ENCODE results near the gene NAA16. TPM values are rescaled to one million over a fixed set of nuclear protein-coding genes. Genes with fewer than 3 reads are reported as not detected.
"Not testable (repeated sequence)": the region's sequence is repeated elsewhere in the genome, so short reads cannot be mapped to it uniquely, and the experiment has no call there.

NAA16 gene
- total RNA-seq, 2 experiments from 2014 or later = 23.5 to 32.8 TPM

DNA sequence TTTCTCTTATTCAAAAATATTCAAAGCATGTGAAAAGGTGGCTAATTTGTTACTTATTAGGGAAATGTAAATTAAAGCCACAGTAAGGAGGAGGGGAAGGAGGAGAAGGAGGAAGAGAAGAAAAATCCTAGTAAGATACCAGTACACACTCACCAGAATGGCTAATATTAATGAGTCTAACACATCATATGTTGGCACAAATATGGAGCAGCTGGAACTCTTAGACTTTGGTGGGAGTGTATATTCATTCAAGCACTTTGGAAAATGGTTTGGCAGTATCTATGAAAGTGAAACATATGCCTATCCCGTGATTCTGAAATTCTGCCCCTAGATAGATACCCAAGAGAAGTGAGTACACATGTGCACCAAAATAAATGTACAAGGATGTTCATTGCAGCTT, 108.1 kb downstream of the NAA16 start:
- Mint-ChIP-seq H3K27me3 (no peaks in the 10 kb centered on the region), H3K9me3 (peaks cover 1% of the 10 kb centered on the region), H3K4me1 (ENCODE audit: low read depth) (no peaks in the 10 kb centered on the region), H3K36me3 (ENCODE audit: low read depth) (no peaks in the 10 kb centered on the region), H3K27ac (no peak overlapping the region), H3K4me3 (no peak overlapping the region)
- POLR2A ChIA-PET = no interaction called here
- ATAC-seq (no peak), DNase-seq (no peak)
- CTCF ChIA-PET = interaction anchor here (0.8 to 1.9 kb wide), 3 partner anchors 13 to 291 kb away, joined by 3 to 4 read pairs (median 3); no protein-coding TSS in a partner anchor
- intact Hi-C loops (cut with micrococcal nuclease) = no loop called here
- TF ChIP-seq CTCF (IDR thresholded peaks at IDR 0.05) = no peak

GRCh38 chr13:41420146-41420545, 109.1 kb downstream of the NAA16 start:
- Mint-ChIP-seq H3K27me3 (no peaks in the 10 kb centered on the region), H3K36me3 (ENCODE audit: low read depth) (no peaks in the 10 kb centered on the region), H3K27ac (no peak overlapping the region), H3K4me1 (ENCODE audit: low read depth) (no peaks in the 10 kb centered on the region), H3K4me3 (no peak overlapping the region), H3K9me3 (peaks cover 1% of the 10 kb centered on the region)
- ChIA-PET CTCF (interaction anchor here (1.3 to 1.9 kb wide), 2 partner anchors 11 to 14 kb away, joined by 4 read pairs; no protein-coding TSS in a partner anchor), POLR2A (interaction anchor here (1.0 kb wide), 1 partner anchor 38 kb away, joined by 3 read pairs; no protein-coding TSS in a partner anchor)
- no peak for TF ChIP-seq CTCF (IDR thresholded peaks at IDR 0.05)
- intact Hi-C loops (cut with micrococcal nuclease) = no loop called here
- no peak for DNase-seq
- ATAC-seq = no peak

DNA sequence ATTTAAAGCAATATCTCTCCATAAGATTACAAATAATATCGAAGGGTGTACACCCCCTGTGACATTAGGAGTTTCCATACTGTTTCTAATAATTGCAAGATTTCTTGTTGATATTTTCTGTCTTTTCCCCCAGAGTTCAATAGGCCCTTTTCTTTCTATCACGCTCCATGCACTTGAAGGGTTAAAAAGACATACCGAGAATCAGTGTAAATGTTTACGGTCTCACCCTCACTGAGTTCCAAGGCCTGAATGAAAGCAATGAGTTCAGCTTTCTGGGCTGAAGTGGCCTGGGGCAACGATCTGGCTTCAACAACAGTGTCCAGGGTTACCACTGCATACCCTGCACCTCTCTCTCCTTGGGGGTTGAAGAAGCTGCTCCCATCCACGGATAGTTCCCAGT, 110.3 kb downstream of the NAA16 start:
- ATAC-seq; POLR2A ChIA-PET; H3K27ac Mint-ChIP-seq; H3K9me3 Mint-ChIP-seq; H3K36me3 Mint-ChIP-seq (ENCODE audit: low read depth); H3K4me1 Mint-ChIP-seq (ENCODE audit: low read depth); H3K27me3 Mint-ChIP-seq; DNase-seq; intact Hi-C loops (cut with micrococcal nuclease); H3K4me3 Mint-ChIP-seq; CTCF ChIA-PET: not testable (repeated sequence)

- ATAC-seq; H3K27ac Mint-ChIP-seq; H3K4me3 Mint-ChIP-seq; CTCF ChIA-PET; H3K27me3 Mint-ChIP-seq; H3K9me3 Mint-ChIP-seq; H3K36me3 Mint-ChIP-seq (ENCODE audit: low read depth); DNase-seq; H3K4me1 Mint-ChIP-seq (ENCODE audit: low read depth); POLR2A ChIA-PET; intact Hi-C loops (cut with micrococcal nuclease): not testable (repeated sequence)
Measured at GRCh38 chr13:41421983-41422382, 110.9 kb downstream of the NAA16 start.

GRCh38 chr13:41423259-41423658, 112.2 kb downstream of the NAA16 start:
- H3K9me3 Mint-ChIP-seq; H3K27me3 Mint-ChIP-seq; H3K27ac Mint-ChIP-seq; H3K4me3 Mint-ChIP-seq; ATAC-seq; H3K4me1 Mint-ChIP-seq (ENCODE audit: low read depth); DNase-seq; intact Hi-C loops (cut with micrococcal nuclease); H3K36me3 Mint-ChIP-seq (ENCODE audit: low read depth): not testable (repeated sequence)
- POLR2A ChIA-PET = interaction anchor here (1.6 kb wide), 1 partner anchor 17 kb away, joined by 3 read pairs; no protein-coding TSS in a partner anchor
- CTCF ChIA-PET = interaction anchor here (0.8 to 1.7 kb wide), 2 partner anchors 11 to 18 kb away, joined by 3 to 4 read pairs; no protein-coding TSS in a partner anchor

GRCh38 chr13:41424675-41425074, 113.6 kb downstream of the NAA16 start:
- CTCF ChIA-PET = interaction anchor here (1.7 kb wide), 1 partner anchor 19 kb away, joined by 4 read pairs; no protein-coding TSS in a partner anchor

DNA sequence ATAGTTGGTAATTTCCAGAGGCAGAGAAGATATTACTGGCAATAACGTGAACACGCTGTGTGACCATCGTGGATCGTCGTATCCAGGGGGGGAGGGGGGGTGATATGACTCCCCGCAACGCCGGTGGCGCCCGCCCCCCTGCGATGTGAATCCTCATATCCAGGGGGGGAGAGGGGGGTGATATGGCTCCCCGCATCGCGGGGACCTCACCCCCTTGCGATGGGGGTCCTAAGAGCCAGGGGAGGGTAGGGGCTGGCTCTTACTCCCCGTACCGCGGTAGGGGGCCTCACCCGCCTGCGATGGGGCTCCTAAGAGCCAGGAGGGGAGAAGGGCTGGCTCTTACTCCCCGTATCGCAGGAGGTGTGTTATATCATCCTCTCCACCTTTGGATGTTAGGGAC, 115.0 kb downstream of the NAA16 start:
- no peaks in the 10 kb centered on the region for H3K9me3 Mint-ChIP-seq
- H3K36me3 Mint-ChIP-seq (ENCODE audit: low read depth) = no peaks in the 10 kb centered on the region
- peaks cover 4% of the 10 kb centered on the region for H3K4me1 Mint-ChIP-seq (ENCODE audit: low read depth)
- POLR2A ChIA-PET = no interaction called here
- no peaks in the 10 kb centered on the region for H3K27me3 Mint-ChIP-seq
- TF ChIP-seq CTCF (IDR thresholded peaks at IDR 0.05) = no peak
- intact Hi-C loops (cut with micrococcal nuclease) = no loop called here
- no peak overlapping the region for H3K27ac Mint-ChIP-seq
- peak; percentile 43 for DNase-seq
- peak; percentile 41 for ATAC-seq
- CTCF ChIA-PET = no interaction called here
- no peak overlapping the region for H3K4me3 Mint-ChIP-seq

More at GRCh38 chr13:41424675-41425074, 113.6 kb downstream of the NAA16 start:
- H3K4me3 Mint-ChIP-seq; DNase-seq; H3K27me3 Mint-ChIP-seq; H3K9me3 Mint-ChIP-seq; H3K4me1 Mint-ChIP-seq (ENCODE audit: low read depth); H3K27ac Mint-ChIP-seq; H3K36me3 Mint-ChIP-seq (ENCODE audit: low read depth); ATAC-seq; intact Hi-C loops (cut with micrococcal nuclease): not testable (repeated sequence)
- POLR2A ChIA-PET = interaction anchor here (1.6 kb wide), 1 partner anchor 19 kb away, joined by 3 read pairs; no protein-coding TSS in a partner anchor

Other genes with a start within 250 kb of the NAA16 start
- gene WBP4, start 249.8 kb upstream of the NAA16 start, total RNA-seq = 10 to 100 TPM in 1 of 2 experiments, 1 to 10 TPM in 1; 9.6 to 11.8 TPM
- 1 to 10 TPM; 3.9 to 4.5 TPM for gene KBTBD6, start 178.5 kb upstream of the NAA16 start, total RNA-seq
- gene KBTBD7, start 116.7 kb upstream of the NAA16 start, total RNA-seq = 1 to 10 TPM; 2.3 to 2.5 TPM
- 10 to 100 TPM; 22.6 to 23.4 TPM for gene MTRF1, start 47.7 kb upstream of the NAA16 start, total RNA-seq
- 100 to 1,000 TPM; 135 to 143 TPM for gene RGCC, start 146.3 kb downstream of the NAA16 start, total RNA-seq

Measured in activated CD8-positive, alpha-beta T cell treated with anti-CD3 and anti-CD28 coated beads for 36 hours (primary cell).